CD14-positive monocyte (primary cell): ENCODE results near the gene TXNL4A. TPM values are rescaled to one million over a fixed set of nuclear protein-coding genes. Genes with fewer than 3 reads are reported as not detected.

Source experiments
- DNase-seq, 3 donors: peaks; one replicate each; pipeline ENCODE4 v3.0.0-alpha.2; 2011 to 2022
- H2AFZ ChIP-seq: 2 replicates; pipeline ENCODE4 v1.6.0; 2012; ENCODE audit warnings: mild to moderate bottlenecking, low read depth, low read length, inconsistent platforms; ENCODE audit not compliant: insufficient read depth, poor library complexity, severe bottlenecking
- H3K27ac ChIP-seq, 2 donors: 1 replicate in 1 of 2; 2 replicates in 1 of 2; pipeline ENCODE4 v1.5.1; 2012 to 2013; ENCODE audit warnings: low read length in 2 of 2, control low read depth in 1 of 2, inconsistent platforms in 1 of 2, low read depth in 1 of 2, mild to moderate bottlenecking in 1 of 2
- H3K27me3 ChIP-seq, 2 donors: one replicate each; pipeline versions ENCODE4 v1.6.0 to v1.6.1; 2011 to 2013; ENCODE audit warnings: low read length in 2 of 2; ENCODE audit not compliant: control insufficient read depth in 2 of 2, insufficient read depth in 2 of 2
- H3K36me3 ChIP-seq, 2 donors: replicated peaks in 1 of 2; 1 replicate in 1 of 2; 2 replicates in 1 of 2; pipeline versions ENCODE4 v1.5.1 to v1.6.1; 2012 to 2013; ENCODE audit warnings: low read length in 2 of 2, control low read depth in 1 of 2, inconsistent platforms in 1 of 2, mild to moderate bottlenecking in 1 of 2; ENCODE audit not compliant: insufficient read depth in 2 of 2, control insufficient read depth in 1 of 2
- H3K4me1 ChIP-seq, 2 donors: 1 replicate in 1 of 2; 2 replicates in 1 of 2; pipeline versions ENCODE4 v1.5.1 to v1.6.1; 2012 to 2013; ENCODE audit warnings: low read length in 2 of 2, control low read depth in 1 of 2, inconsistent platforms in 1 of 2, mild to moderate bottlenecking in 1 of 2, moderate library complexity in 1 of 2; ENCODE audit not compliant: insufficient read depth in 2 of 2, control insufficient read depth in 1 of 2
- H3K4me2 ChIP-seq: replicated peaks from 2 replicates; pipeline ENCODE3; 2012; ENCODE audit warnings: low read length, moderate library complexity, mild to moderate bottlenecking; ENCODE audit not compliant: poor library complexity, severe bottlenecking; ENCODE audit errors: extremely low read depth
- H3K4me3 ChIP-seq, 3 experiments: fragments of 200-600 bp in 1 of 3; sonication (generic) in 1 of 3; replicated peaks in 1 of 3; 1 replicate in 2 of 3; 2 replicates in 1 of 3; pipeline ENCODE4 v1.5.1; 2011 to 2013; ENCODE audit warnings: low read length in 3 of 3, mild to moderate bottlenecking in 3 of 3, control low read depth in 2 of 3, low read depth in 2 of 3, inconsistent platforms in 1 of 3, moderate library complexity in 1 of 3
- H3K79me2 ChIP-seq: 2 replicates; pipeline ENCODE4 v1.6.0; 2012; ENCODE audit warnings: mild to moderate bottlenecking, control low read depth, inconsistent platforms, low read length, moderate library complexity; ENCODE audit not compliant: insufficient read depth
- H3K9ac ChIP-seq: 2 replicates; pipeline ENCODE4 v1.6.0; 2017; ENCODE audit warnings: low read length, mild to moderate bottlenecking; ENCODE audit not compliant: insufficient read depth, poor library complexity, severe bottlenecking
- H3K9me3 ChIP-seq, 2 donors: replicated peaks in 1 of 2; 1 replicate in 1 of 2; 2 replicates in 1 of 2; pipeline versions ENCODE4 v1.5.1 to v1.6.1; 2012 to 2013; ENCODE audit warnings: low read length in 2 of 2, control low read depth in 1 of 2; ENCODE audit not compliant: control insufficient read depth in 1 of 2, insufficient read depth in 1 of 2
- H4K20me1 ChIP-seq: 2 replicates; pipeline ENCODE4 v1.6.0; 2012; ENCODE audit warnings: mild to moderate bottlenecking, low read length, control low read depth, moderate library complexity; ENCODE audit not compliant: insufficient read depth
- H3K27ac Mint-ChIP-seq, 7 donors: one replicate each; pipeline ENCODE4 v1.8.0; 2020; ENCODE audit warnings: mild to moderate bottlenecking in 7 of 7, mixed read lengths in 7 of 7, moderate library complexity in 6 of 7, inconsistent platforms in 2 of 7
- H3K27me3 Mint-ChIP-seq, 3 donors: one replicate each; pipeline ENCODE4 v1.8.0; 2021 to 2022; ENCODE audit warnings: low read depth in 3 of 3, mild to moderate bottlenecking in 3 of 3, mixed read lengths in 3 of 3, moderate library complexity in 3 of 3, inconsistent platforms in 1 of 3
- H3K36me3 Mint-ChIP-seq, 2 donors: one replicate each; pipeline ENCODE4 v1.8.0; 2020; ENCODE audit warnings: mixed read lengths in 2 of 2, inconsistent platforms in 1 of 2, mild to moderate bottlenecking in 1 of 2
- H3K4me1 Mint-ChIP-seq: one replicate; pipeline ENCODE4 v1.8.0; 2020; ENCODE audit warnings: mild to moderate bottlenecking, mixed read lengths
- H3K4me3 Mint-ChIP-seq, 2 donors: one replicate each; pipeline ENCODE4 v1.8.0; 2020; ENCODE audit warnings: mild to moderate bottlenecking in 2 of 2, mixed read lengths in 2 of 2, moderate library complexity in 1 of 2
- H3K9me3 Mint-ChIP-seq, 7 donors: one replicate each; pipeline ENCODE4 v1.8.0; 2020 to 2022; ENCODE audit warnings: mixed read lengths in 7 of 7, mild to moderate bottlenecking in 6 of 7, moderate library complexity in 6 of 7, inconsistent platforms in 2 of 7
- CTCF ChIP-seq: fragments of 200-600 bp; IDR thresholded peaks from one replicate; pipeline ENCODE4 v1.8.0; 2022; ENCODE audit warnings: antibody characterized with exemption, mild to moderate bottlenecking
- WGBS: methylation state at CpG from one replicate; pipeline ENCODE4 v1.1.5; 2013; ENCODE audit warnings: missing lambda C conversion rate; ENCODE audit not compliant: insufficient coverage; 5-methylcytosine and 5-hydroxymethylcytosine counted together
- intact Hi-C, 2 donors: fragments of 100-400 bp; cut with micrococcal nuclease; formaldehyde crosslinking; loops; one replicate each; pipeline versions ENCODE4 v1.15.0 to v1.15.1; 2023
- polyA plus RNA-seq, 3 donors: library from polyadenylated mRNA; depleted of rRNA in 1 of 3; unstranded in 2 of 3; stranded (reverse) in 1 of 3; fragments of 300-500 nt in 2 of 3; fragments of >200 nt in 1 of 3; fragmentation: Illumina TruSeq in 2 of 3; gene quantifications; 1 replicate in 2 of 3; 2 replicates in 1 of 3; pipeline ENCODE4 v1.2.3, GENCODE V29; 2012 to 2021

The TXNL4A gene
- polyA plus RNA-seq, 3 donors, result 34.5 to 192 (median 150) TPM

GRCh38 chr18:79939096-79939495 is 49.3 kb downstream of the TXNL4A start:
- Histone ChIP-seq H3K27ac (no peak overlapping the region), H3K4me3 (no peak overlapping the region), H3K27me3 (no peaks in the 10 kb centered on the region), H3K4me1 (no peaks in the 10 kb centered on the region), H3K4me2 (no peak overlapping the region), H3K9ac (no peak overlapping the region), H3K36me3 (peaks cover 84 to 100% of the 10 kb centered on the region in 2 donors), H2AFZ (no peak overlapping the region), H4K20me1 (peaks cover 99% of the 10 kb centered on the region), H3K9me3 (peaks cover 42 to 45% of the 10 kb centered on the region in 2 donors), H3K79me2 (peaks cover 96% of the 10 kb centered on the region)
- DNase-seq, result no peak
- Mint-ChIP-seq H3K9me3 (peaks cover 28 to 54% (median 45%) of the 10 kb centered on the region in 7 donors), H3K4me1 (peaks cover 6% of the 10 kb centered on the region), H3K4me3 (no peak overlapping the region), H3K27ac (no peak overlapping the region), H3K36me3 (peaks cover 90 to 97% of the 10 kb centered on the region in 2 donors), H3K27me3 (peaks cover 0 to 2% (median 0%) of the 10 kb centered on the region in 3 donors)
- 96% methylated on average over 4 of the region's 5 CpGs for WGBS
- intact Hi-C loops, result no loop called here
- no peak for TF ChIP-seq CTCF

- no peak for TF ChIP-seq CTCF
- H3K36me3 ChIP-seq, result peaks cover 80 to 100% of the 10 kb centered on the region in 2 donors
- H3K4me3 ChIP-seq, result no peak overlapping the region
- no peak overlapping the region for H3K4me3 Mint-ChIP-seq
- peaks cover 99% of the 10 kb centered on the region for H4K20me1 ChIP-seq
- intact Hi-C loops, result no loop called here
- peaks cover 97 to 100% of the 10 kb centered on the region in 2 donors for H3K36me3 Mint-ChIP-seq
- DNase-seq, result no peak
- H3K9me3 ChIP-seq, result peaks cover 50 to 52% of the 10 kb centered on the region in 2 donors
- no peaks in the 10 kb centered on the region for H3K27me3 ChIP-seq
- no peak overlapping the region for H2AFZ ChIP-seq
- H3K4me2 ChIP-seq, result no peak overlapping the region
- H3K27ac ChIP-seq, result no peak overlapping the region
- peaks cover 6% of the 10 kb centered on the region for H3K4me1 Mint-ChIP-seq
- no peak overlapping the region for H3K9ac ChIP-seq
- peaks cover 0 to under 1% (median 0%) of the 10 kb centered on the region in 3 donors for H3K27me3 Mint-ChIP-seq
- H3K9me3 Mint-ChIP-seq, result peaks cover 36 to 63% (median 50%) of the 10 kb centered on the region in 7 donors
- H3K4me1 ChIP-seq, result no peaks in the 10 kb centered on the region
- H3K27ac Mint-ChIP-seq, result no peak overlapping the region
- H3K79me2 ChIP-seq, result peaks cover 96% of the 10 kb centered on the region
- WGBS, result 96% methylated on average over 4 of the region's 9 CpGs
Measured at GRCh38 chr18:79938196-79938595, 50.2 kb downstream of the TXNL4A start.
